HG03280 (cell line): ENCODE measurements around the gene SNX15.

Source experiments
- ATAC-seq: cut with Tn5 transposase; IDR thresholded peaks from one replicate; pipeline ENCODE4 v1.9.1; 2021; ENCODE audit warnings: mild to moderate bottlenecking, moderate library complexity; ENCODE audit not compliant: unreplicated experiment

Gene SNX15

GRCh38 chr11:65055538-65055937 lies 28.3 kb downstream of the SNX15 start:
- ATAC-seq, result no peak

DNA sequence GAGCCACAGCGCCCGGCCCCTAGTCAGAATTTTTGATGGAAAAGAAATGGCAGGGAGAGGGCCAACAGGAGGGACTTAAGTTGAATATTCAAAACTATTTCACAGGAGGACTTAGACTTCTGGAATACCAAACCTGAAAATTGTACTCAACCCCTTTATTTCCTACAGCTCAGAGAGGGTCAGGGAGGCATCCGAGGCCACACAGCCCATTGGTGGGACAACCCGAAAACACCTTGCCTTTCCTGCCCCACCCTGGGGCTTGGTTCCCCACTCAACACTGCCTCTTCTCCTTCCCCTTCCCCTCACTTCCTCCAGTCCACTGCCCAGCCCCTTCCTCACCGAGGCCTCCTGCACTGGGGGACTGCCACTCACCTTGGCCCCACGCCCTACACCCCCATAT lies 29.8 kb downstream of the SNX15 start:
- no peak for ATAC-seq

- ATAC-seq, result no peak
Measured at GRCh38 chr11:65057526-65057925, 30.3 kb downstream of the SNX15 start.

GRCh38 chr11:65058012-65058411 lies 30.8 kb downstream of the SNX15 start:
- ATAC-seq, result no peak

GRCh38 chr11:65058419-65059054 lies 31.3 kb downstream of the SNX15 start, which contains the start of gene NAALADL1:
TSS of gene NAALADL1 (minus strand) at chr11:65058553. CDS start at chr11:65058521, 32 bp downstream.
- no peak for ATAC-seq

DNA sequence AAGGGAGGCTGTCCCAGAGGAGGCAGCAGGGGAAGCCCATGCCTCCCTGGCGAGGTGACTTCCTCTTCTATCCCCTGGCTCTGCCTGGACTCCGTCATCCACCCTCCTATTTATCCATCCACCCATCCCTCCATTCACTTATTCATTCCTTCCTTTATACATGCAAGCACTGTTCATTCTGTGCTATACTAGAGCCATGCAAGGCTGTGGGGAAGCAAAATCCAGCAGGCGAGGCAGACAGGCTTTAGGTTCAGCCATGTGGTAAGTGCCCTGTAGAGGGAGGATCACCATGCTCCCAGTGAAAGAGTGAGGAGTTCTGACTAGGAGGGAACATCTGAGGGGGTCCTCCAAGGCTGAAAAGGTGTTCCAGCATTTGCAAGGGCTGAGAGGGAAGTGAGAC lies 32.3 kb downstream of the SNX15 start:
- no peak for ATAC-seq

GRCh38 chr11:65059959-65060824 lies 33.0 kb downstream of the SNX15 start:
- no peak for ATAC-seq

DNA sequence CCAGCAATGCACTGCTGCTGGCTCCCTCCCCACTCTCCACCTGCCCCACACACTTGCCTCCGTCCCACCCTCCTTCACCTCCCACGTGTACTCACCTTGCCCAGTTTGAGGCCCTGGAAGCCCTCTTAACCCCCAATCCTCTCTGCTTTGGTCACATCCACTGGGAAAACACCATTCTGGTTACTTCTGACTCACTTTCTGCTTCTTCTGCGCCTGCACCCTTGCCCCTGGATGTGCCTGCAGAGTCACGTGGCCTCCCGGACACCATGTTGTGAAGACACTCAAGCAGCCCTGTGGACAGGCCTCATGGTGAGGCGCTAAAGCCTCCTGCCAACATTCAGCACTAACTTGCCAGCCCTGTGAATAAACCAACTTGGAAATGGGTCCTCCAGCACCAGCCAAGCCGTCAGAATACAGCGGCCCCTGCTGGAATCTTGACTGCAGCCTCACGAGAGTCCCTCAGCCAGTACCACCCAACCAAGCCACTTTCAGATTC lies 33.7 kb downstream of the SNX15 start:
- no peak for ATAC-seq

DNA sequence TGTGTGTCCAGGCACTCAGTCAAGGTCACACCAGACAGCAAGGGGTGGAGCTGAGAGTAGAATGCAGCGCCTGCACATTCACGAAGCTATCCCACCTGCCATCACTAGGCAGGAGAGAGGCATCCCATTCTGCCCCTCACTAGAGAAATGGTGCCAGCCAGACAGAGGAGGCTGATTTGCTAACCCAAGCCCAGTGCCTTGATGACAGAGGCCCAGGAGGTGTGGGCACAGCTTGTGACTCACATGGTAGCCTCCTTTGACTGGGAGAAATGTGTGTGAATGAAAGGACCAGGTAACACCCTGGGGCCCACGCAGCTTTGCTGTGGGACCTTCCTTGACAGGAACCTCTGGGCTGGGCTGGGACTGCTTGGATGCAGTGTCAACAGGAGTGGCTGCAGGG lies 36.3 kb downstream of the SNX15 start:
- ATAC-seq, result no peak

- no peak for ATAC-seq
Measured at GRCh38 chr11:65064847-65065240, 37.6 kb downstream of the SNX15 start.

DNA sequence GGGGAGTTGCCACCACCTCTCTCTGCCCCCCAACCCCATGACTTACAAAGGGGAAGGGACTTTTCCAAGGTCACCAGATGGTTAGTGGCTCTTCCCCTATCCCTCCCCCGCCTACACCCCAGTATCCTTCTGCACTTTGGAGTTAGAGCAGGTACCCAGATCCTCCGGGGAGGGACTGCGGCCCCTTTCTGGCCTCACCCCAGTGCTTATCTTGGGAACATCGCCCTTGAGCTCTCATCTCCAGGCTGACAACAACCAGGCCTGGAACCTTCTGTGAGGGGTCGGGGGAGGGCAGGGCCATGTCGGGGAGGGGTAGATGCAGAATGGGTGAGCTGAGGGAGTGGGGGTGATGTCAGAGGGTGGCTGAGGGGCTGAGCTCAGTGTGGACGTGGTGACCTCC lies 38.6 kb downstream of the SNX15 start:
- ATAC-seq, result no peak

GRCh38 chr11:65066315-65066714 lies 39.1 kb downstream of the SNX15 start:
- no peak for ATAC-seq

GRCh38 chr11:65066805-65067291 lies 39.6 kb downstream of the SNX15 start:
- ATAC-seq, result no peak

DNA sequence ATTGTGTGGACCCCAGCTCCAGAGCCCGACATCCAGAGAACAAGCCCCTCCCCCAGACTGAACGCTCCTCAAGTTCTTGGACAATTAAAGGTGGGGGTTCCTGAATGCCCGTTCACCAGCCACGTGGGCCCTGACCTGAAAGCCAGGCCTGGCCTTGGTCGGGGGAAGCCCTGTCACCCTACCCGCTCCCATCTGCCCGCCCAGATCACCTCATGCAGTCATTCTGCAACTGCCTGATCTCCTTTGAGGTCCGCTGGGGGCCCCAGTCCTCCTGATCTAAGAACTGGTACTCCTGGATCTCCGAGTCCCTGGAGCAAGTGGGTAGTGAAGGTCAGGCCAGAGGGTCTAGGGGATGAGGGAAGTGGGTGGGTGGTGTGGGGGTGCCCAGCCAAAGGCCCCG lies 40.2 kb downstream of the SNX15 start:
- ATAC-seq, result no peak

GRCh38 chr11:65069217-65069616 lies 42.0 kb downstream of the SNX15 start:
- no peak for ATAC-seq

- no peak for ATAC-seq
Measured at GRCh38 chr11:65071907-65072630, 44.8 kb downstream of the SNX15 start.

DNA sequence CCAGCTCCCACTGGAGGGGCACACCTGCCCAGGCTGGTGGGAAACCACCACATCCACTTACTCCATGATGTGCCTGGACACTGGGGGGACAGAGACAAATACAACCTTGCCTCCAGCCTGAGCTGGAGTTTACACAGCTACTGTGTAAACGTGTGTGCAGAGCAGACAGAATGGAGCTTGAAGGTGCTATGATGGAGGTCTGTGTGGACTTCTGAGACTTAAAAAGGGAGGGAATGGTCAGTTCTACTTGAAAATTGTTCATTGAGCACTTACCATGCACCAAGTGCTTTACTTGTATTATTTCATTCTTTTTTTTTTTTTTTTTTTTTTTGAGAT lies 45.4 kb downstream of the SNX15 start:
- no peak for ATAC-seq

DNA sequence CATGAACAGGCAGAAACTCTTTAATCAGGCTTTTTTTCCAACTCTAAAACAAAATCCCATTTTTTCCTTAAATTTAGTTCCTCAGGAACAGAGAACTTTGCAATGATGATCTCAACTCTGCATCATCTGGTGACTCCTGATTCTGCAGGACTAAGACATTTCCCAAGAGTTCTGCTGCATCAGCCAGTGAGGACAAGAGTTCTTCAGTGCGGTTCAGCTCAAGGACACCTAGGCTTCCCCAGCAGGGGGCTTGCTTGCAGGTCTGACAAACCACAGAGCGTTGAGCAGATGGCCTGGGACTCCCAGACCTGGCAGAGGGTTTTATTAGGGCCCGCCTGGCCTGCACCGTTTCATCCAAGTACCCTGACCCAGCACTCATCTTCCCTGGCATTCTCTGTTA lies 50.2 kb downstream of the SNX15 start:
- ATAC-seq, result no peak

DNA sequence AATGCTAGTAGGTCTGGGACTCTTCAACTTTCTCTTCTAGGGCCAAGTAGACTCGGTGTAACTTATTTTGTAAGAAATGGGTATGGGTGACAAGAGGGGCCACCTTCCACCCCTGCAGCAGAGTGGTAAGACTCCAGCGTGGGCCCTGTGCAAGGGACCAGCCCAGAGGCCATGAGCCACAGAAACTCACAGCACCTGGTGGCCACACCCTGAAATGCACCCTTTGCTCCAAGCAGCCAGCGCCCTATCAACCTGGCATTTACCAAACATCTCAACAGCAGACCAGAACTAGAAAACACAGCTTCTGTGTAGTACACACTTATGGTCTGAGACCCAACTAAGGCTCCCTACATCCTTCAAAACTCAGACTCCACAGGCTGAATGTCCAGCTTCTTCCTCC lies 50.9 kb downstream of the SNX15 start:
- no peak for ATAC-seq

- ATAC-seq, result no peak
Measured at GRCh38 chr11:65078786-65079342, 51.6 kb downstream of the SNX15 start.

DNA sequence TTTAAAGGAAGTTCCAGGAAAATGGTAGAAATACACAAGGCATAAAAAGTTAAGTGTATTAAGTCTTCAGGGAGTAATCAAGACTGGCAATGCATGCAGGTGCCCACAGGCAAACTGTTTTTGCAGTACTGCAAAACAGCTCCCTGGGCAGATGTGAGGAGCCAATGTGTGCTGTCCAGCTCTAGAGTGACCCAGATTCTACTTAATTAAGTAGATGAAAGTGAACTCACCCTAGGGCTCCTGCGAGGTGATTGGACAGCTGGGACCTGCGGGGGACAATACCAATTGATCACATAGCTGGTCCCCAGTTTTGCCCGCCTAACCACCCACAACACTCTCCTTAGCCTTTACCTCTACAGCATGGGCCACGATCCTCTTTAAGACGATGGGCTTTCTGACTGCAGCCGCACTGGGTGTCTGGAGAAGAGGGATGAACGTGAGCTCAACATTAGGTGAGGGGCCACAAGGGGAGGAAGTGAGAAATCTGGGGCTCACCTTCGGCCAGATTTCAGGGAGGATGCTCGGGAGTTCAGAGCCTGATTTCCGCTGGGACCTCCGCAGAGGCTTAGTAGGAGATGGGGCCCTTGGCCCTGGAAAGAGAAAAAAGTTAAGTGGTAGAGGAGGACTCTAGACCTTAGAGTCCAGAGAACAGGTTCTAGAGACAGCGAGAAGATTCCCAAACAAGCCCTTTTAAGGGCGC lies 56.0 kb downstream of the SNX15 start:
- ATAC-seq, result no peak
